Prostate gland (tissue), 2 donors: Measurements from ENCODE around the gene RYK.

ENCODE experiments used
- POLR2A ChIP-seq: fragments of 450-650 bp; IDR thresholded peaks from one replicate; pipeline ENCODE4 v1.6.1; 2016; ENCODE audit warnings: antibody characterized with exemption, mild to moderate bottlenecking
- POLR2AphosphoS5 ChIP-seq: sonication (generic); formaldehyde crosslinking; IDR thresholded peaks from one replicate; pipeline ENCODE4 v1.6.1; 2017; ENCODE audit warnings: antibody characterized with exemption
- TF ChIP-seq, protein P1 (sequence below), 4 experiments: fragments of 200-600 bp in 2 of 4; fragments of 450-650 bp in 2 of 4; sonication (generic) in 2 of 4; IDR thresholded peaks; 1 replicate in 3 of 4; 2 replicates in 1 of 4; pipeline ENCODE4 v1.5.1; 2016 to 2019; ENCODE audit warnings: antibody characterized with exemption in 4 of 4, mild to moderate bottlenecking in 2 of 4, moderate library complexity in 2 of 4

DNA sequence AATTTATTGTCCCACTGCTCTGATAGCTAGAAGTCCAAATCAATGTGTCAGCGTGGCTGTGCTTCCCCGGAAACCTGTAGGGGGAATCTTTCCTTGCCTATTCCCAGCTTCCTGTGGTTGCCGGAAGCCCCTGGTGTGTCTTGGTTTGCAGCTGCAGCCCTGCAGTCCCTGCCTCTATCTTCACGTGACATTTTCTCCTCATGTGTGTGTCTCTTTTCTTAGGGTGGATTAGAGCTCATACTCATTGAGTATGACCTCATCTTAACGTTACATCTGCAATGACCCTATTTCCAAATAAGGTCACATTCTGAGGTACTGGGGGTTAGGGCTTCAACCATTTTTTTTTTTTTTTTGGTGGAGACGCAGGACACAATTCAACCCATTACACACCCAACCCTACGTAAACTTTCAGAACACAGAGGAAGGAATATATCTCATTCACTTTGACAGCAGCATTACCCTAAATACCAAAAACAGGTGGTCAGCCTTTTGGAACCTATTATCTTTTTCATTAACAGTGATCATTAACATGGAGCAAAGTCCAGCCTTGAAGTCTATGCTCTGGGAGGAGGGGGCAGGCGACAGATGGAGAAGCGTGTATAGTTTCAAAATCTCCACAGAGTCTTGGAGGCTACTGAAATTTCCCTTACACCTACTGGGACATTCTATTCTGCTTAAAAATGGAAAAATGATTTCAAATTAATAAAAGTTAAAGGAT lies 88.6 kb downstream of the RYK start:
- TF ChIP-seq, protein P1, sequence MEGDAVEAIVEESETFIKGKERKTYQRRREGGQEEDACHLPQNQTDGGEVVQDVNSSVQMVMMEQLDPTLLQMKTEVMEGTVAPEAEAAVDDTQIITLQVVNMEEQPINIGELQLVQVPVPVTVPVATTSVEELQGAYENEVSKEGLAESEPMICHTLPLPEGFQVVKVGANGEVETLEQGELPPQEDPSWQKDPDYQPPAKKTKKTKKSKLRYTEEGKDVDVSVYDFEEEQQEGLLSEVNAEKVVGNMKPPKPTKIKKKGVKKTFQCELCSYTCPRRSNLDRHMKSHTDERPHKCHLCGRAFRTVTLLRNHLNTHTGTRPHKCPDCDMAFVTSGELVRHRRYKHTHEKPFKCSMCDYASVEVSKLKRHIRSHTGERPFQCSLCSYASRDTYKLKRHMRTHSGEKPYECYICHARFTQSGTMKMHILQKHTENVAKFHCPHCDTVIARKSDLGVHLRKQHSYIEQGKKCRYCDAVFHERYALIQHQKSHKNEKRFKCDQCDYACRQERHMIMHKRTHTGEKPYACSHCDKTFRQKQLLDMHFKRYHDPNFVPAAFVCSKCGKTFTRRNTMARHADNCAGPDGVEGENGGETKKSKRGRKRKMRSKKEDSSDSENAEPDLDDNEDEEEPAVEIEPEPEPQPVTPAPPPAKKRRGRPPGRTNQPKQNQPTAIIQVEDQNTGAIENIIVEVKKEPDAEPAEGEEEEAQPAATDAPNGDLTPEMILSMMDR (IDR thresholded peaks at IDR 0.05) = no peak
- TF ChIP-seq POLR2A (no peak), POLR2AphosphoS5 (no peak)
